Heart right ventricle (tissue), 16 donors: ENCODE results near the gene EEF2. TPM values are rescaled to one million over a fixed set of nuclear protein-coding genes. Genes with fewer than 3 reads are reported as not detected.

Experiments used
- ATAC-seq, 8 donors: fragments of 200-7000 bp; cut with Tn5 transposase; one replicate each; pipeline ENCODE4 v1.9.1; 2020; ENCODE audit warnings: mild to moderate bottlenecking in 8 of 8, moderate library complexity in 8 of 8, moderate number of reproducible peaks in 1 of 8
- DNase-seq, 2 donors: peaks; one replicate each; pipeline ENCODE4 v3.0.0-alpha.2; 2020
- H3K27ac ChIP-seq, 10 donors: fragments of 200-600 bp; sonication (generic) in 2 of 10; one replicate each; pipeline versions ENCODE4 v1.5.0 to v1.8.0; 2020 to 2022; ENCODE audit warnings: mild to moderate bottlenecking in 3 of 10
- H3K27me3 ChIP-seq, 7 donors: fragments of 200-600 bp; one replicate each; pipeline ENCODE4 v1.8.0; 2021 to 2022; ENCODE audit warnings: mild to moderate bottlenecking in 2 of 7
- H3K36me3 ChIP-seq, 9 donors: fragments of 200-600 bp; sonication (generic) in 1 of 9; one replicate each; pipeline versions ENCODE4 v1.5.0 to v1.8.0; 2020 to 2022; ENCODE audit warnings: mild to moderate bottlenecking in 2 of 9
- H3K4me1 ChIP-seq, 9 donors: fragments of 200-600 bp; sonication (generic) in 1 of 9; one replicate each; pipeline versions ENCODE4 v1.5.0 to v1.8.0; 2020 to 2022; ENCODE audit warnings: mild to moderate bottlenecking in 4 of 9
- H3K4me3 ChIP-seq, 10 donors: fragments of 200-600 bp; sonication (generic) in 2 of 10; one replicate each; pipeline versions ENCODE4 v1.5.0 to v1.8.0; 2020 to 2022; ENCODE audit warnings: mild to moderate bottlenecking in 7 of 10, moderate library complexity in 2 of 10
- H3K9me3 ChIP-seq, 11 donors: fragments of 200-600 bp in 10 of 11; sonication (generic) in 2 of 11; one replicate each; pipeline versions ENCODE4 v1.5.0 to v1.8.0; 2013 to 2022; ENCODE audit warnings: mild to moderate bottlenecking in 2 of 11, control low read depth in 1 of 11, moderate library complexity in 1 of 11
- WGBS, 2 donors: extraction: QIAGEN DNeasy Blood & Tissue Kit; methylation state at CpG; one replicate each; pipeline ENCODE4 v1.1.7; 2013; ENCODE audit warnings: inconsistent platforms in 1 of 2; 5-methylcytosine and 5-hydroxymethylcytosine counted together
- intact Hi-C, 10 donors: fragments of 100-400 bp; cut with DNase I; formaldehyde crosslinking; loops; one replicate each; pipeline versions ENCODE4 v1.11.1 to v1.14.2; 2022
- polyA plus RNA-seq, 2 donors: library from polyadenylated mRNA; stranded (reverse); fragments of 200-250 nt; gene quantifications; one replicate each; pipeline ENCODE4 v1.2.3, GENCODE V29; 2013
- total RNA-seq, 10 donors: library from RNA; stranded (reverse); fragmentation: NEBNext Ultra II Directional in 3 of 10; extraction: Animal tissue kit (Norgen Biotek cat#: 25700) in 3 of 10; gene quantifications; one replicate each; pipeline versions ENCODE4 v1.2.1 to v1.2.4, GENCODE V29; 2021 to 2023
- TF ChIP-seq, protein P1 (sequence below), 9 donors: fragments of 200-600 bp; sonication (generic) in 2 of 9; IDR thresholded peaks; one replicate each; pipeline versions ENCODE4 v1.5.0 to v1.8.0; 2021 to 2022; ENCODE audit warnings: antibody characterized with exemption in 9 of 9, mild to moderate bottlenecking in 5 of 9, moderate library complexity in 1 of 9
- donor health status: Arrhythmogenic right ventricular cardiomyopathy.
- donor health status: ischemic (EF 13 %, LVEDD 7.1; RV severe dilation, severe dysfunction).
- donor health status: healthy with polysubstance abuse.
- donor health status: DM: no; HTN: yes; CAD: no.
- donor health status: DM: no; HTN: no; CAD: no.
- donor health status: ischemic (EF 25% LVEDD 6.9; RV normal size, moderate dysfunction).
- donor health status: ischemic (EF 25% LVEDD 5.7; RV mildly dilated, moderate dysfunction).
- donor health status: healthy.
- donor health status: DM: yes; HTN: yes; CAD: no.
- donor health status: Ischemic cardiomyopathy.
- donor health status: ischemic (EF 35%, LVEDD 5.7; RV mildly dilated, moderate dysfunction).
- donor health status: nonischemic (EF 11% LVEDD 7.7; RV severe dilation, severe dysfunction).
- donor health status: DM: yes; HTN: yes; CAD: no.
- donor health status: PGD.
- donor health status: ischemic (EF 29% LVEDD 5.4; RV normal size, mild dysfunction).
- donor health status: nonischemic (EF 23%, LVEDD 6.1; RV moderate dilation, normal function).

EEF2 gene
- total and polyA plus RNA-seq, 12 donors: 704 to 2,887 (median 2,554) TPM

DNA sequence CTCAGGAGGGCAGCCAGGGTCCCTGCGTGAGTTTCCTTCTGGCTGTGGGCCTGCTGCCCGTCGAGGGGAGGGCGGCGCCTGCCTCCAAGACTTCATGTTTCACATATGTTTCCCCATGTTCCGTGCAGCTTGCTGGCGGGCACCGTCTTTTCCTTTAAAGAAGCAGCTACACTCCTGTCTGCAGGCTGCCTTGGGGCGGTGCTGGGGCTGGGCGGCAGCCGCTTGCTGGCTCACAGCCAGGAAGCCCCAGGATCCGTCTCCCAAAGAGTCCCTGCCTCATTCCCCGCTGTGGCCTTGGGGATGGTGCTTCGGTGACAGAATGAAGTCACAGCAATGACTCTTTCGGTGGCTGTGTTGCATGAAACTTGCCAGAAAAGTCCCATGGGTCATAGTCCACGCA lies 47.2 kb upstream of the EEF2 start:
- WGBS, 2 donors: 67 to 68% methylated on average over 16 of the region's 16 CpGs
- Histone ChIP-seq H3K27ac (no peak overlapping the region), H3K9me3 (no peaks in the 10 kb centered on the region), H3K27me3 (no peaks in the 10 kb centered on the region), H3K4me3 (no peak overlapping the region), H3K4me1 (no peaks in the 10 kb centered on the region), H3K36me3 (peaks cover 0 to 92% (median 40%) of the 10 kb centered on the region in 9 donors)
- TF ChIP-seq, protein P1, sequence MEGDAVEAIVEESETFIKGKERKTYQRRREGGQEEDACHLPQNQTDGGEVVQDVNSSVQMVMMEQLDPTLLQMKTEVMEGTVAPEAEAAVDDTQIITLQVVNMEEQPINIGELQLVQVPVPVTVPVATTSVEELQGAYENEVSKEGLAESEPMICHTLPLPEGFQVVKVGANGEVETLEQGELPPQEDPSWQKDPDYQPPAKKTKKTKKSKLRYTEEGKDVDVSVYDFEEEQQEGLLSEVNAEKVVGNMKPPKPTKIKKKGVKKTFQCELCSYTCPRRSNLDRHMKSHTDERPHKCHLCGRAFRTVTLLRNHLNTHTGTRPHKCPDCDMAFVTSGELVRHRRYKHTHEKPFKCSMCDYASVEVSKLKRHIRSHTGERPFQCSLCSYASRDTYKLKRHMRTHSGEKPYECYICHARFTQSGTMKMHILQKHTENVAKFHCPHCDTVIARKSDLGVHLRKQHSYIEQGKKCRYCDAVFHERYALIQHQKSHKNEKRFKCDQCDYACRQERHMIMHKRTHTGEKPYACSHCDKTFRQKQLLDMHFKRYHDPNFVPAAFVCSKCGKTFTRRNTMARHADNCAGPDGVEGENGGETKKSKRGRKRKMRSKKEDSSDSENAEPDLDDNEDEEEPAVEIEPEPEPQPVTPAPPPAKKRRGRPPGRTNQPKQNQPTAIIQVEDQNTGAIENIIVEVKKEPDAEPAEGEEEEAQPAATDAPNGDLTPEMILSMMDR (IDR thresholded peaks at IDR 0.05): no peak
- DNase-seq: no peak
- intact Hi-C loops: no loop called here
- ATAC-seq: no peak

DNA sequence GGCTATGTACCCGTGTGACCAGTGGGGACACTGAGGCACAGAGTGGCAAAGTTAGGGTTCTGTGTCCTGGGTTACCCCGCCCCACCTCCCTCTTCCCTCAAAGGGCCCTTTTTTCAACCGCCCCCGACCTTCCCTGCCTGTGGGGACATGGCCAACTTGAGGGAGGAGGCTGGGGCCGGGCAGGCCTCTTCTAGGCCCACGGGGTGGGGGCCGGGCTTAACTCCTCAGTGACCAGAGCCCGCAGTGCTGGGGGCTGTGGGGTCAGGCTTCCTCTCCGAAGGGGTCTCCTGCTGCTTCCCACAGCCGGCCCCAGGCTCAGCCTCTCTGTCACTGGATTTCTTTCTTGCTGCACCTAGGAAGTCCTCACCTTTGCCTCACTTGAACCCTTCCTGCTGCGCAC lies 46.2 kb upstream of the EEF2 start:
- Histone ChIP-seq H3K27ac (no peak overlapping the region), H3K4me1 (no peaks in the 10 kb centered on the region), H3K27me3 (no peaks in the 10 kb centered on the region), H3K9me3 (no peaks in the 10 kb centered on the region), H3K4me3 (no peak overlapping the region), H3K36me3 (peaks cover 0 to 89% (median 33%) of the 10 kb centered on the region in 9 donors)
- TF ChIP-seq, protein P1 (IDR thresholded peaks at IDR 0.05): no peak
- intact Hi-C loops: no loop called here
- DNase-seq (no peak), ATAC-seq (no peak)
- 67 to 69% methylated on average over 11 of the region's 11 CpGs for WGBS, 2 donors

DNA sequence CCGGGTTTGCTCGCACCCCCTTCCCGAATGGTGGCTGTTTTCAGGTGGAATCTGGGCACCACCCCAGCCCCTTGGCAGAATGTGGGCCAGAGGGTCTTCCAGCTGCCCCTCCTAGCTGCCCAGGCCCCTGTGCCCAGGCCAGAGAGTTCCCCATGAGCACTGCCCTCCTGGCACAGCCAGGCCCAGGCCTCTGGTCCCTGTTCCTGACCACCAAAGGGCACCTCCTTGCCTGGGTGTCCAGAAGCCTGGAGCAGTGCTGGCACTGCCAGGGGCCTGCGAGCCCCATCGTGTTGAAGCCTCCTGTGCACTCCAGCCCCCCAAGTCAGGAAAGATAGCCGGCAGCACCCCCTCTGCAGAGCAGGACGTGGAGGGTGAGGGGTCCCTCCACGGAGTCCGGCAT lies 45.7 kb upstream of the EEF2 start:
- no peaks in the 10 kb centered on the region for H3K4me1 ChIP-seq
- ATAC-seq (no peak), DNase-seq (no peak)
- H3K27me3 ChIP-seq: no peaks in the 10 kb centered on the region
- 77 to 85% methylated on average over 9 of the region's 9 CpGs for WGBS, 2 donors
- H3K27ac ChIP-seq: no peak overlapping the region
- intact Hi-C loops: no loop called here
- H3K4me3 ChIP-seq: no peak overlapping the region
- H3K36me3 ChIP-seq: peaks cover 0 to 92% (median 33%) of the 10 kb centered on the region in 9 donors
- TF ChIP-seq, protein P1 (IDR thresholded peaks at IDR 0.05): no peak
- no peaks in the 10 kb centered on the region for H3K9me3 ChIP-seq

DNA sequence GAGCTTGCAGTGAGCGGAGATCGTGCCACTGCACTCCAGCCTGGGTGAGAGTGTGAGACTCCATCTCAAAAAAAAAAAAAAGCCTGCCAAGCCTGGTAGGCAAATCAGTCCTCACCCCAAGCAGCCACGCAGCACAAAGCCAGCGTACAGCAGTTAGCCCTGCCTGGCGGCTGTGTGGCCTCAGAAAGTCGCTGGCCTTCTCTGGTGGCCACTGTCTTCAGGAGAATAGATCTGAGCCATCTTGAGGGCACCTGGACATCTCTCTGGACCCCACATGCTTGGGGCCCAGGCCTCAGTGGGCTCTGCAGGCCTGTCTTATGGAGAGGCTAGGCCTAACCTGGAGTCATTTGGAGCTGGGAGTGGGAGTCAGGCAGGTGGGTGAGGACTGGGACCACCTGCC lies 45.3 kb upstream of the EEF2 start:
- no peak overlapping the region for H3K4me3 ChIP-seq
- ATAC-seq (no peak), DNase-seq (no peak)
- H3K9me3 ChIP-seq: no peaks in the 10 kb centered on the region
- TF ChIP-seq, protein P1 (IDR thresholded peaks at IDR 0.05): no peak
- no peaks in the 10 kb centered on the region for H3K4me1 ChIP-seq
- H3K27me3 ChIP-seq: no peaks in the 10 kb centered on the region
- WGBS, 2 donors: 96 to 97% methylated on average over 6 of the region's 6 CpGs
- no peak overlapping the region for H3K27ac ChIP-seq
- H3K36me3 ChIP-seq: peaks cover 0 to 93% (median 33%) of the 10 kb centered on the region in 9 donors
- intact Hi-C loops: no loop called here
